Activated CD4-positive, alpha-beta T cell treated with anti-CD3 and anti-CD28 coated beads for 48 hours (primary cell): Measurements from ENCODE around the gene TMEM200A.
"Not testable (repeated sequence)": the region's sequence is repeated elsewhere in the genome, so short reads cannot be mapped to it uniquely, and the experiment has no call there.

ENCODE experiments used
- DNase-seq: peaks from one replicate; pipeline ENCODE4 v3.0.0-alpha.2; 2020

Gene TMEM200A

GRCh38 chr6:130365166-130366106 is at the start of gene TMEM200A:
Gene TMEM200A, plus strand, starts transcription at chr6:130366017. Its CDS starts 74,406 bp downstream, at chr6:130440423.
- peak; percentile 63 for DNase-seq

- no peak for DNase-seq
These were observed 44.9 kb upstream of the TMEM200A start for GRCh38 chr6:130320908-130321307.

- DNase-seq = peak; percentile 56
These were observed 43.0 kb upstream of the TMEM200A start for GRCh38 chr6:130322673-130323268.

- no peak for DNase-seq
These were observed 41.2 kb upstream of the TMEM200A start for GRCh38 chr6:130324657-130325056.

GRCh38 chr6:130326496-130326895 is 39.3 kb upstream of the TMEM200A start:
- no peak for DNase-seq

- no peak for DNase-seq
These were observed 28.3 kb upstream of the TMEM200A start for GRCh38 chr6:130337534-130337933.

GRCh38 chr6:130346324-130346723 is 19.5 kb upstream of the TMEM200A start:
- not testable (repeated sequence) for DNase-seq

- no peak for DNase-seq
These were observed 11.5 kb upstream of the TMEM200A start for GRCh38 chr6:130354322-130354721.

GRCh38 chr6:130355572-130355971 is 10.2 kb upstream of the TMEM200A start:
- DNase-seq = no peak

GRCh38 chr6:130357436-130357835 is 8.4 kb upstream of the TMEM200A start:
- no peak for DNase-seq

- no peak for DNase-seq
These were observed 6.1 kb upstream of the TMEM200A start for GRCh38 chr6:130359736-130360135.

GRCh38 chr6:130362128-130362527 is 3.7 kb upstream of the TMEM200A start:
- DNase-seq = peak; percentile 6

- DNase-seq = no peak
These were observed 1.5 kb upstream of the TMEM200A start for GRCh38 chr6:130364224-130364780.

- DNase-seq = peak; percentile 28
These were observed 539 bp downstream of the TMEM200A start for GRCh38 chr6:130366107-130367005.

GRCh38 chr6:130367767-130368166 is 1.9 kb downstream of the TMEM200A start:
- no peak for DNase-seq

GRCh38 chr6:130368576-130368975 is 2.8 kb downstream of the TMEM200A start:
- DNase-seq = no peak

- no peak for DNase-seq
These were observed 4.0 kb downstream of the TMEM200A start for GRCh38 chr6:130369831-130370230.

GRCh38 chr6:130371921-130372420 is 6.2 kb downstream of the TMEM200A start:
- no peak for DNase-seq

- DNase-seq = no peak
These were observed 7.0 kb downstream of the TMEM200A start for GRCh38 chr6:130372786-130373185.

- no peak for DNase-seq
These were observed 8.2 kb downstream of the TMEM200A start for GRCh38 chr6:130373992-130374391.

- DNase-seq = no peak
These were observed 11.1 kb downstream of the TMEM200A start for GRCh38 chr6:130376936-130377335.

GRCh38 chr6:130377371-130377770 is 11.6 kb downstream of the TMEM200A start:
- DNase-seq = no peak

GRCh38 chr6:130377915-130378314 is 12.1 kb downstream of the TMEM200A start:
- DNase-seq = no peak
